LNCaP clone FGC (cell line): ENCODE results near the gene MLEC.
A peak's percentile ranks its signal among the peaks of the same experiment; 100 is the strongest.

Source experiments
- DNase-seq: peaks from one replicate; pipeline ENCODE4 v3.0.0-alpha.2; 2011; ENCODE audit warnings: low read depth
- H3K4me3 ChIP-seq: 2 replicates; pipeline ENCODE4 v1.5.1; 2011; ENCODE audit warnings: mild to moderate bottlenecking, low read depth, low read length, control low read depth
- TF ChIP-seq, protein P1 (sequence below): IDR thresholded peaks from 2 replicates; pipeline ENCODE4 v1.5.1; 2012; ENCODE audit warnings: mild to moderate bottlenecking; ENCODE audit not compliant: control insufficient read depth, insufficient read depth; ENCODE audit errors: extremely low read depth

The MLEC gene, protein sequence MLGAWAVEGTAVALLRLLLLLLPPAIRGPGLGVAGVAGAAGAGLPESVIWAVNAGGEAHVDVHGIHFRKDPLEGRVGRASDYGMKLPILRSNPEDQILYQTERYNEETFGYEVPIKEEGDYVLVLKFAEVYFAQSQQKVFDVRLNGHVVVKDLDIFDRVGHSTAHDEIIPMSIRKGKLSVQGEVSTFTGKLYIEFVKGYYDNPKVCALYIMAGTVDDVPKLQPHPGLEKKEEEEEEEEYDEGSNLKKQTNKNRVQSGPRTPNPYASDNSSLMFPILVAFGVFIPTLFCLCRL

DNA sequence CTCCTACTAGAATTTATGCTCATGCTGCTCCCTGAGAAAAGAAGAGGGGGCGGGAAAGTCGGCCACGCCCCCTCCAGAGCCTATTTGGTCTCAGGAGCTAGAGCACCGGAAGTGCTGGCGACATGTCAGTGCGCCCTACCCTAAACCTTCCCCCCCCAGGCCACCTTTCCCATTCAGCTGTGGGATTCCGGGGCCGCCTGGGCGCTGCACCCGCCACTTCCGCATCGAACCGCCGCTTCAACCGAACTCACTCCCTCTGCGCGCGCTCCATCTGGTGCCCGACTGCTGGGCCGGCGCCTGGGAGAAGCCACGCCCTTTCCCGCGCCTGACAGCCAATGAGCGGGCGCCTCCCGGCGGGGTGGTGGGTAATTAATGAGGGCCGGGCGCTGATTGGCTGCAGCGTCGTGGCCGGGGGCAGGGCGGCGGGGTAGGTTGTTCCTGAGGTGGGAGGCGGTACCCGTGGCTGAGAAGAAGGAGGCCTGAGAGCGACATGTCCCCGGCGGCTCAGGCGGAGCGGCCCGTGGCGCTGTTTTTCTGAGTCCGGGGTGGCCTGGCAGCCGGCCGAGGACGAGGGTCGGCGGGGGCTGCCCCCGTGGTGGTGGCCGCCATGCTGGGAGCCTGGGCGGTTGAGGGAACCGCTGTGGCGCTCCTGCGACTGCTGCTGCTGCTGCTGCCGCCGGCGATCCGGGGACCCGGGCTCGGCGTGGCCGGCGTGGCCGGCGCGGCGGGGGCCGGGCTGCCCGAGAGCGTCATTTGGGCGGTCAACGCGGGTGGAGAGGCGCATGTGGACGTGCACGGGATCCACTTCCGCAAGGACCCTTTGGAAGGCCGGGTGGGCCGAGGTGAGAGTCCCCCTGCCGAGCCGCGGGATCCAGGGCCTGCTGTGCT is at the start of gene MLEC:
Gene MLEC (plus strand): TSS at position 460 of the 888 bp plus-strand sequence. CDS start 148 bp downstream, at position 608.
- H3K4me3 ChIP-seq = peak within 1 kb of the TSS; percentile 94
- TF ChIP-seq, protein P1, sequence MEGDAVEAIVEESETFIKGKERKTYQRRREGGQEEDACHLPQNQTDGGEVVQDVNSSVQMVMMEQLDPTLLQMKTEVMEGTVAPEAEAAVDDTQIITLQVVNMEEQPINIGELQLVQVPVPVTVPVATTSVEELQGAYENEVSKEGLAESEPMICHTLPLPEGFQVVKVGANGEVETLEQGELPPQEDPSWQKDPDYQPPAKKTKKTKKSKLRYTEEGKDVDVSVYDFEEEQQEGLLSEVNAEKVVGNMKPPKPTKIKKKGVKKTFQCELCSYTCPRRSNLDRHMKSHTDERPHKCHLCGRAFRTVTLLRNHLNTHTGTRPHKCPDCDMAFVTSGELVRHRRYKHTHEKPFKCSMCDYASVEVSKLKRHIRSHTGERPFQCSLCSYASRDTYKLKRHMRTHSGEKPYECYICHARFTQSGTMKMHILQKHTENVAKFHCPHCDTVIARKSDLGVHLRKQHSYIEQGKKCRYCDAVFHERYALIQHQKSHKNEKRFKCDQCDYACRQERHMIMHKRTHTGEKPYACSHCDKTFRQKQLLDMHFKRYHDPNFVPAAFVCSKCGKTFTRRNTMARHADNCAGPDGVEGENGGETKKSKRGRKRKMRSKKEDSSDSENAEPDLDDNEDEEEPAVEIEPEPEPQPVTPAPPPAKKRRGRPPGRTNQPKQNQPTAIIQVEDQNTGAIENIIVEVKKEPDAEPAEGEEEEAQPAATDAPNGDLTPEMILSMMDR = 0 out of 2 replicates have a peak, but pooled peaks have one; percentile 13
- peak; percentile 93 for DNase-seq

DNA sequence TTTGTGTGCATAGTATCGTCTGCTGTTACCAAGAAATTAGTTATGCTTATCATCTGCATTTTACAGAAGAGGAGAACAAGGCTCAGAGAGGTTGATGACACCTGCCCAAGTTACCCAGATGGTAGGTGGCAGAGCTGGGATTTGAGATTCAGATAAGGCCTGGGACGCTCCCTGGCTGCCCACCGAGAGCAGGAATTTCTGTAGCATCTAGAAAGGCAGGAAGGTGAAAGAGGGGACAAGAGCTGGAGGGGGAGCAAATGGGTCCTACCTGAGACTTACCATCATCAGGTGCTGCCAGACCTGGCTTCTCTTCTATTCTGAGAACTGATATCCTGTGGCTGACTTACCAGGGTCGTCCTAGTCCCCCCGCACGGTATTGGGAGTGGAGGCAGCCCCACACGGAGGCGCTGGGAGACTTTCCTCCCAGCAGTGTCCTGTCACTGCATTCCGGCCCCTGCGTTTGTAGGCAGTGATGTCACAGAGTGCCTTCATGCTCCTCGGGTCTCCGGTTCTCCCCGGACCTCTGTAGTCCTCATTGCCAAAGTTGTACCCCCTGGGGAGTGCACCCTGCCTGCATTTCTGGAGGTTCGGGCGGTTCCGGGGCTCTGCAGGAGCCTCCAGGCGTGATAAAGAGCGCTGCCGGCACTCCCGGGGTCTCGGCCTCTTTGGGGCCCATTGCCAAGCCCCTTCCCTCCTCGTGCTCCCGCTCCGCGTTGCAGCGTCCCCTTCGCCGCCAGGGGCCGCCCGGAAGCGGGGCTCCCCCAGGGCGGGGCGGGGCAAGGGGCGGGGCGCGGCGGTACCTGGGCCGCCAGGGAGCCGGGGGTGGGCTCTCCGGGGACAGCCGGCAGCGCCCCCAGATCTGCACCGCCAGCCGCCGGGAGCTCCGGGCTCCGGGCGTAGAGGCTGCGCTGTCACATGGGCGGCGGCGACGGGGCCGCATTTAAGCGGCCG is 46.9 kb upstream of the MLEC start, which contains the start of gene CABP1:
Gene CABP1 (plus strand): TSS at position 856 of the 951 bp plus-strand sequence. CDS start 60 bp downstream, at position 916.
- TF ChIP-seq, protein P1 = peak; percentile 36
- DNase-seq = no peak
- H3K4me3 ChIP-seq = peak within 1 kb of the TSS; percentile 32

DNA sequence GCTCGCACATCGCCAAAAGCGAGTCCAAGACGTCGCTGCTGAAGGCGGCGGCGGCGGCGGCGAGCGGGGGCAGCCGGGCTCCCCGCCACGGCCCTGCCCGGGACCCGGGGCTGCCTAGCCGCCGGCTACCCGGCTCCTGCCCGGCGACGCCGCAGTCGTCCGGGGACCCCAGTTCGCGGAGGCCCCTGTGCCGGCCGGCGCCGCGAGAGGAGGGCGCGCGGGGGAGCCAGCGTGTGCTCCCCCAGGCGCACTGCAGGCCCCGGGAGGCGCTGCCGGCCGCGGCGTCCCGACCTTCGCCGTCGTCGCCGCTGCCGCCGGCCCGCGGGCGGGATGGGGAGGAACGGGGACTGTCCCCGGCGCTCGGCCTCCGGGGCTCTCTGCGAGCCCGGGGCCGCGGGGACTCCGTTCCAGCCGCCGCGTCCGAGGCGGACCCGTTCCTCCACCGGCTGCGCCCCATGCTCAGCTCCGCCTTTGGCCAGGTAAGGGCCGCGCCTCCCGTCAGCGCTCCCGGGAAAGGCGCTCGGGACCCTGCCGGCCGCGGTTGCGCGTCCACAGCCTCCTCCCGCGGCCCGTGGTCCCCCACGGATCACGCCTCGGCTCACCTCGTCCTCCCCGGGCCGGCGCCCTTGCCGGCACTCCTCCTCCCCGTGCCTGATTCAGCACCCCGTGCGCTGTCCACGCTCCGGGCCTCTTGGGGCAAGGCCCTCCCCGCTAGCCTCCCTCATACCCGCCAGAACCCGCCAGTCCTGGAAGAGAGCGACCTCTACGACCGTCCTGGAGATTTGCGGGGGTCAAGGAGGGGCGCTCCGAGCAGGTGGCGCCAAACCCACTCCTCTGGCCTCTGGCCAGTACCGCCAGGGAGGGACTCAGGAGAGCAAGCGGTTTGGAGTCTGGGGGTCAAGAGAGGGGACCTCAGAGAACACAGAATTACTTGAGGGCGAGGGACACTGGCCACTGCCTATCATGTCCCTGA is 45.8 kb upstream of the MLEC start:
- TF ChIP-seq, protein P1 = no peak
- peak overlapping the region; percentile 32 for H3K4me3 ChIP-seq
- DNase-seq = no peak

DNA sequence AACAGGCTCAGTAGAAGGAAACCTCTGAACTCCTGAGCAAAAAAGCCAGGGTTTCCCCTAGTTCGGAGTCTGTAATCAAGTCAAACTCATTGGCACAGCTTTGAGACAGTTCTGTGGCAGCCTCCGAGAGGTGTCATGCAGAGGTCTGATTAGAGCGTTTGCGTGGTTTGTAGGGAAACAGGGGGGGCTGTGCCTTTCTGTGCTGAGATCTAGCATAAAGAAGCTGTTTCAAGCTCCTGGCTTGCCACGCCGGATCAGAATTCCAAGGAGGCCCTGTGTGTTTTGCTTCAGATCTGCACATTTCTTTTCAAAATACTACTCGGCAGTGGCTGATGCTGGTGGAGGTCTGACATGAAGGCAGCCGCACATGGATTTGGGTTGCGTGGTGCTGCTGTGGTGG is 44.8 kb upstream of the MLEC start:
- no peak for DNase-seq
- TF ChIP-seq, protein P1 = no peak
- no peak overlapping the region for H3K4me3 ChIP-seq

DNA sequence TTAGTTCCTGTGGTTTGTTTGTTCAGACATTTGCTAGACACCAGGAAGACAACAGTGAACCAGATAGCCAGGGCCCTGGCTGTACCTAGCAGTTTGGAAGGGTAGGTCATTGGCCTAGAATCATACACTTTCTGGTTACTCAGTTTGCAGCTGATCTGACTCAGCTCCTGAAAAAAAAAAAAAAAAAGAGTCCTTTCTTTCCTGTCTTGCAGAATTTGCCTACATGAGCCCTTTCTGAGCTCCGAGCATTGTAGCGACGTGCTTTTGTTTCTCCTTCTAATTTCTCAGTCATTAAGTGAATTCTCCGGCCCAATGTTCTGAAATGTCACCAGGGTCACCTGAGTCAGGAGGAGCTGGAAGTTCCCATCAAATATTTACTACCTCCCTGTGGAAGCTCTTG is 44.1 kb upstream of the MLEC start:
- DNase-seq = no peak
- TF ChIP-seq, protein P1 = no peak
- no peak overlapping the region for H3K4me3 ChIP-seq
